ENCODE measurements around the gene HSD17B14.

HSD17B14 gene

GRCh38 chr19:48805452-48805851 lies 30.8 kb downstream of the HSD17B14 start:
- TF ChIP-seq CTCF (IDR thresholded peaks at IDR 0.05; ENCODE audit: insufficient read depth, missing control alignments): no peak
- no peak for FAIRE-seq

GRCh38 chr19:48804496-48804895 lies 31.8 kb downstream of the HSD17B14 start:
- FAIRE-seq (no peak), DNase-seq (ENCODE audit: insufficient read length, low spot score) (no peak)
- TF ChIP-seq CTCF (IDR thresholded peaks at IDR 0.05; ENCODE audit: insufficient read depth, missing control alignments): no peak

More at GRCh38 chr19:48805452-48805851, 30.8 kb downstream of the HSD17B14 start:
- DNase-seq (ENCODE audit: insufficient read length, low spot score): no peak

GRCh38 chr19:48802623-48803022 lies 33.7 kb downstream of the HSD17B14 start:
- FAIRE-seq: no peak

GRCh38 chr19:48799358-48800300 lies 36.7 kb downstream of the HSD17B14 start:
- TF ChIP-seq CTCF (IDR thresholded peaks at IDR 0.05; ENCODE audit: insufficient read depth, missing control alignments): no peak
- FAIRE-seq: no peak
- no peak for DNase-seq (ENCODE audit: insufficient read length, low spot score)

More at GRCh38 chr19:48802623-48803022, 33.7 kb downstream of the HSD17B14 start:
- TF ChIP-seq CTCF (IDR thresholded peaks at IDR 0.05; ENCODE audit: insufficient read depth, missing control alignments): no peak
- DNase-seq (ENCODE audit: insufficient read length, low spot score): no peak

GRCh38 chr19:48798937-48799336 lies 37.4 kb downstream of the HSD17B14 start:
- TF ChIP-seq CTCF (IDR thresholded peaks at IDR 0.05; ENCODE audit: insufficient read depth, missing control alignments): no peak
- no peak for FAIRE-seq

GRCh38 chr19:48797103-48797502 lies 39.2 kb downstream of the HSD17B14 start:
- no peak for TF ChIP-seq CTCF (IDR thresholded peaks at IDR 0.05; ENCODE audit: insufficient read depth, missing control alignments)

More at GRCh38 chr19:48798937-48799336, 37.4 kb downstream of the HSD17B14 start:
- no peak for DNase-seq (ENCODE audit: insufficient read length, low spot score)

More at GRCh38 chr19:48797103-48797502, 39.2 kb downstream of the HSD17B14 start:
- DNase-seq (ENCODE audit: insufficient read length, low spot score) (no peak), FAIRE-seq (no peak)
